ENCODE measurements around the gene CACTIN. TPM values are rescaled to one million over a fixed set of nuclear protein-coding genes. Genes with fewer than 3 reads are reported as not detected.
A peak's percentile ranks its signal among the peaks of the same experiment; 100 is the strongest.
"Not testable (repeated sequence)": the region's sequence is repeated elsewhere in the genome, so short reads cannot be mapped to it uniquely, and the experiment has no call there.

The CACTIN gene
- 19.6 TPM for total RNA-seq

DNA sequence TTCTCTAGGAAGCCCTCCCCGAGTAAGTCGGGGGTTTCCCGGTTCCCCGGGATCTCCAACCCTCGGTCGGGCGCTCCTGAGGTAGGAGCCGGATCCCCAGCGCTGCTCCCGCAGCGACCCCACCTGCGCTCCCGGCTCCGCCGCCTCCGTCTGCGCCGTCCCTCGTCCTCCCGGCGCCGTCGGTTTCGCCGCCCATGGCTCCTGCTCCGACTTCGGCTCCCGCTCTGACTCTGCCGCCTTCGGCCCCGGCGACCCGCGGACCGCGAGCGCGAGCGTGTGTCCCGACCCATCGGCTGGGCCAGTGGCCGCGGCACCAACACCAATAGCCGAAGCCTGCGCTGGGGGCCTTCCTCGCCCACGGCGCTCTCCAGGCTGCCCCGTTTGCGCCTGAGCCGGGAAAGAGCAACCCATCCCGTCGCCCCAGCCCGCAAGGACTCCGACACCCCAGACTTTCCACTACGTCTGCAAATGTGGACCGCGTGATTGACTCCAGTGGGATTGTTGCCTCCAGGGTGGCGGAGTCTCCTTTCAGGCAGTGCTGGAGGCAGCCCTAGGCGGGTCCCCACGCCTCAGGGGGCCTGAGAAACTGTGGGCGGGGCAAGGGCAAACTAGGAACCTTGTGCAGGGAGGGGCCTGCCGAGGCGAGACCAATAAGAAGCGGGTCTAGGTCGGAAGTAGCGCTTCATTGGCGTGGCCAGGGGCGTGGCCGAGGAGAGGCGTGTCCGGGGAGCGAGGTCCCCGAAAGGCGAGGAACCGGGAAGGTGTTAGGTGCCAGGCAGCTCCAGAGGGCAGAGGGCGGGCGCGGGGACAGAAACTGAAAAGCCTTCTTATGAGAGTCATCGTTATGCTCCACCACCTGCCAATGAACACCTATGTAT lies at the start of gene CACTIN:
CACTIN (minus strand) TSS at position 318 of the 878 bp plus-strand sequence; CDS start at position 290, 28 bp downstream.
- DNase-seq (ENCODE audit: low spot score) = peak; percentile 99
- peak; percentile 99 for ATAC-seq
- intact Hi-C loops (cut with DNase I) = no loop called here

GRCh38 chr19:3674784-3675543 lies 48.4 kb upstream of the CACTIN start:
- intact Hi-C loops (cut with DNase I) = no loop called here
- DNase-seq (ENCODE audit: low spot score) (no peak), ATAC-seq (no peak)

- no peak for ATAC-seq
- DNase-seq (ENCODE audit: low spot score) = no peak
- intact Hi-C loops (cut with DNase I) = no loop called here
Measured at GRCh38 chr19:3673506-3674439, 47.2 kb upstream of the CACTIN start.

- no peak for ATAC-seq
- DNase-seq (ENCODE audit: low spot score) = no peak
- intact Hi-C loops (cut with DNase I) = no loop called here
Measured at GRCh38 chr19:3672993-3673392, 46.4 kb upstream of the CACTIN start.

GRCh38 chr19:3672575-3672948 lies 46.0 kb upstream of the CACTIN start:
- intact Hi-C loops (cut with DNase I) = no loop called here

GRCh38 chr19:3671680-3672574 lies 45.3 kb upstream of the CACTIN start:
- DNase-seq (ENCODE audit: low spot score) = no peak
- no peak for ATAC-seq
- intact Hi-C loops (cut with DNase I) = no loop called here

More at GRCh38 chr19:3672575-3672948, 46.0 kb upstream of the CACTIN start:
- DNase-seq (ENCODE audit: low spot score) (no peak), ATAC-seq (no peak)

DNA sequence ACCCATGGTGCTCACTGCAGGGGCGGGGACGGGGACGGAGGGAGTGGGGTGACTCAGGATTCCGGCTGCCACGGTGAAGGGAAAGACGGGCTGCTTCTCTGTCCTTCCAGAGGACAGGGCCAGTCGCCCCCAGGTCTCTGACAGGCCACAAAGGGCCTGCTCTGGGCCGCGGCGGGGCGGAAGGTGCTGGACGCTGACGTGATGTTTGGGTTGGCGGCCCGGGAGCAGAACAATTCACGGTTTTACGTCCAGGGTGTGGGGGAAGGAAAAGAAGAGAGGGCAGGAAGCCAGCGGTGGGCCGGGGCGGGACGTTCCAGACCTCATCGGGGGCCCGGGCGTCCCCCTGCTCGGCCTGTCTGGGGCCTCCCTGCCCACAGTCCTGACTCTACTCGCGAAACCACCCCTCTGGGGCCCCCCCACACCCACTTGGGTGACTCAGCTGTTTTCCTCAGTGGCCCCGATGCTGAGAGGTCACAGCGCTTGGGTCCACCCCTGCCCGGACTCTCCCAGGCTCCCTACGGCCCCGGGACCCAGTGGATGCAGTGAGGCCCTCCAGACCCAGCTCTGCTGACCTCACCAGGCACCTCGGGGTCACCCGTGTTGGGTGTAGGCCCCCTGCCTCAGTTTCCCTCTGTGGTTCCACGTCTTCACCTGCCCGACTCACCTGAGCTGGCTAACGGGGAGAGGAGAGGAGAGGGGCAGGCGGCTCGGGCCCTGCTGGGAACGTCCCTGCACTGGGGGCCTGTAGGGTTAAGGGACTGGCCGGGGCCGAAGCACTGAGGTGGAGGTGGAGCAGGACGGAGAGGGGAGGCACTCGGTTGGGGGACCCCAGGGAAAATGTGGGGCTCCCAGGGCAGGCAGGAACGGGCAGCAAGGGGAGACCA lies 44.4 kb upstream of the CACTIN start:
- intact Hi-C loops (cut with DNase I) = no loop called here
- ATAC-seq (peak; percentile 81), DNase-seq (ENCODE audit: low spot score) (peak; percentile 88)

- ATAC-seq (peak; percentile 89), DNase-seq (ENCODE audit: low spot score) (peak; percentile 88)
- intact Hi-C loops (cut with DNase I) = no loop called here
Measured at GRCh38 chr19:3669947-3670795, 43.6 kb upstream of the CACTIN start.

- no peak for ATAC-seq
- DNase-seq (ENCODE audit: low spot score) = no peak
- intact Hi-C loops (cut with DNase I) = no loop called here
Measured at GRCh38 chr19:3669082-3669946, 42.7 kb upstream of the CACTIN start.

- ATAC-seq (no peak), DNase-seq (ENCODE audit: low spot score) (no peak)
- intact Hi-C loops (cut with DNase I) = no loop called here
Measured at GRCh38 chr19:3668331-3669081, 41.9 kb upstream of the CACTIN start.

DNA sequence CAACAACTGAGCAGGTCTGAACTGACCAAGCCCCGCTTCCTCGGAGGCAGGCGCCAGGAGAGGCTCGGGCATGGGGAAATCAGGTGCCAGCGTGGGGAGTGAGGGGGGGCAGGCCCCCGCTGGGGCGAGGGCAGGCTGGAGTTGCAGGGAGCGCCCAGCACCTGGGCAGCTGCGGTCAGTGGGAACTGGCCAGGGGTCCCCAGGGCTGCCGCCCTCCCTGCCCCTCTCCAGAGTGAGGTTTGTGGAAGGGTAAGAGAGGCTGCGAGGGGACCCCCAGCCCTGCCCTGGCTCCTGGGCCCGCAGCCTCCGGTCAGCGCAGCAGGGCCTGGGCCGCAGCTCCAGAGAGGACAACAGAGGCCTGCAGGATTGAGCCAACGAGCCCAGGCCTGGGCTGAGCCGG lies 41.2 kb upstream of the CACTIN start:
- no peak for DNase-seq (ENCODE audit: low spot score)
- no peak for ATAC-seq
- intact Hi-C loops (cut with DNase I) = loop anchor here (2.0 kb wide), 1 partner anchor 31 kb away; no protein-coding TSS in a partner anchor

DNA sequence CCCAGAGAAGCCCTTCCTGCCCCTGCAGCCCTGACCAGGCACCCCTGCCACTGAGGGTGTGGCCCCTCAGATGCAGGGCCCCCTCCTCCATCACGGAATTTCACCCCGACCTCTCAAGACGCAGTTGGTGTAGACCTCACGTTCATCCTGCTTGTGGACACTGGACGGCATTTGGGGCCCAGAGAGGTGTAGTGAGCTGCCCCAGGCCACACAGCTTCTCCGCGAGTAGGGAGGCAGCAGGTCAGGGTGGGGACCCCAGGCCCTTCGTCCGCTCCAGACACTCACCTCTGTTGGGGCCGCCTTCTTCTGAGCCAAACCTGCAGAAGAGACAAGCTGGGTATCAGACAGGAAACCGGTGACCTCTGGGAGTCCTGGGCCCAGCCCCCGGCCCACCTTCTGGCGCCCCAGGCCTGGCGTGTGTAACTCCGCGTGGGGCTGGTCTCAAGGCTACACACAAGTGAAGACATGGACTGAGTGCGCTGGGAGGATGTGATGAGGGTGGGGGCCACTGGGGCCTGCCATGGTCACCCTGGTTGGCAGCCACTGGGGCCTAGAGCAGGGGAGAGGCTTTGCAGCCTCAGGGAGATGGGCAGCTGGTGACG lies 40.5 kb upstream of the CACTIN start:
- DNase-seq (ENCODE audit: low spot score) = no peak
- intact Hi-C loops (cut with DNase I) = loop anchor here (2.0 kb wide), 1 partner anchor 32 kb away; no protein-coding TSS in a partner anchor
- ATAC-seq = no peak

DNA sequence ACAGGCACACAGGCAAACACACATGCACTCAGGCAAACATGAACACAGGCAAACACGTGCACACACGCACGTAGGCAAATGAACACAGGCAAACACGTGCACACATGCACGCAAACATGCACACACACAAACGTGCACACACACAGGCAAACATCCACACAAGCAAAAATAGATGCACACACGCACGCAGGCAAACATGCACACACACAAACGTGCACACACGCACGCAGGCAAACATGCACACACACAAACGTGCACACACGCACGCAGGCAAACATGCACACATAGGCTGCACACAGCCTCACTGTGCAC lies 39.9 kb upstream of the CACTIN start:
- DNase-seq (ENCODE audit: low spot score); ATAC-seq: not testable (repeated sequence)
- intact Hi-C loops (cut with DNase I) = loop anchor here (2.0 kb wide), 1 partner anchor 32 kb away; no protein-coding TSS in a partner anchor

All from sciatic nerve (tissue), 2 donors.